ENCODE measurements around the gene MMD. TPM values are rescaled to one million over a fixed set of nuclear protein-coding genes. Genes with fewer than 3 reads are reported as not detected.

The MMD gene
- total RNA-seq, 1 experiment from 2014 or later = 40.8 TPM

GRCh38 chr17:55442462-55442861 is 20.8 kb upstream of the MMD start:
- CTCF ChIA-PET = interaction anchor here (0.6 kb wide), 1 partner anchor 159 kb away, joined by 3 read pairs; no protein-coding TSS in a partner anchor
- DNase-seq (ENCODE audit: low spot score) = no peak
- peaks cover 38% of the 10 kb centered on the region for H3K4me1 Mint-ChIP-seq

GRCh38 chr17:55441544-55441943 is 19.9 kb upstream of the MMD start:
- DNase-seq (ENCODE audit: low spot score) = no peak
- Mint-ChIP-seq H3K9me3 (peaks cover 7% of the 10 kb centered on the region), H3K27ac (no peak overlapping the region), H3K4me1 (peaks cover 47% of the 10 kb centered on the region), H3K4me3 (no peak overlapping the region), H3K36me3 (peaks cover 6% of the 10 kb centered on the region; the same call in 1 of the 2 replicates), H3K27me3 (ENCODE audit: low read depth) (no peaks in the 10 kb centered on the region)
- ChIA-PET POLR2A (no interaction called here), CTCF (no interaction called here)
- ATAC-seq = no peak
- TF ChIP-seq, protein P1, sequence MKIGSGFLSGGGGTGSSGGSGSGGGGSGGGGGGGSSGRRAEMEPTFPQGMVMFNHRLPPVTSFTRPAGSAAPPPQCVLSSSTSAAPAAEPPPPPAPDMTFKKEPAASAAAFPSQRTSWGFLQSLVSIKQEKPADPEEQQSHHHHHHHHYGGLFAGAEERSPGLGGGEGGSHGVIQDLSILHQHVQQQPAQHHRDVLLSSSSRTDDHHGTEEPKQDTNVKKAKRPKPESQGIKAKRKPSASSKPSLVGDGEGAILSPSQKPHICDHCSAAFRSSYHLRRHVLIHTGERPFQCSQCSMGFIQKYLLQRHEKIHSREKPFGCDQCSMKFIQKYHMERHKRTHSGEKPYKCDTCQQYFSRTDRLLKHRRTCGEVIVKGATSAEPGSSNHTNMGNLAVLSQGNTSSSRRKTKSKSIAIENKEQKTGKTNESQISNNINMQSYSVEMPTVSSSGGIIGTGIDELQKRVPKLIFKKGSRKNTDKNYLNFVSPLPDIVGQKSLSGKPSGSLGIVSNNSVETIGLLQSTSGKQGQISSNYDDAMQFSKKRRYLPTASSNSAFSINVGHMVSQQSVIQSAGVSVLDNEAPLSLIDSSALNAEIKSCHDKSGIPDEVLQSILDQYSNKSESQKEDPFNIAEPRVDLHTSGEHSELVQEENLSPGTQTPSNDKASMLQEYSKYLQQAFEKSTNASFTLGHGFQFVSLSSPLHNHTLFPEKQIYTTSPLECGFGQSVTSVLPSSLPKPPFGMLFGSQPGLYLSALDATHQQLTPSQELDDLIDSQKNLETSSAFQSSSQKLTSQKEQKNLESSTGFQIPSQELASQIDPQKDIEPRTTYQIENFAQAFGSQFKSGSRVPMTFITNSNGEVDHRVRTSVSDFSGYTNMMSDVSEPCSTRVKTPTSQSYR (CRISPR knock-in tag; IDR thresholded peaks at IDR 0.05) = no peak
- no peak for TF ChIP-seq ETV6 (CRISPR knock-in tag; IDR thresholded peaks at IDR 0.05)
- TF ChIP-seq ZNF425 (CRISPR knock-in tag; conservative IDR thresholded peaks at IDR 0.05) = no peak
- no peak for TF ChIP-seq ATF3 (CRISPR knock-in tag; conservative IDR thresholded peaks at IDR 0.05)
- TF ChIP-seq, protein P2, sequence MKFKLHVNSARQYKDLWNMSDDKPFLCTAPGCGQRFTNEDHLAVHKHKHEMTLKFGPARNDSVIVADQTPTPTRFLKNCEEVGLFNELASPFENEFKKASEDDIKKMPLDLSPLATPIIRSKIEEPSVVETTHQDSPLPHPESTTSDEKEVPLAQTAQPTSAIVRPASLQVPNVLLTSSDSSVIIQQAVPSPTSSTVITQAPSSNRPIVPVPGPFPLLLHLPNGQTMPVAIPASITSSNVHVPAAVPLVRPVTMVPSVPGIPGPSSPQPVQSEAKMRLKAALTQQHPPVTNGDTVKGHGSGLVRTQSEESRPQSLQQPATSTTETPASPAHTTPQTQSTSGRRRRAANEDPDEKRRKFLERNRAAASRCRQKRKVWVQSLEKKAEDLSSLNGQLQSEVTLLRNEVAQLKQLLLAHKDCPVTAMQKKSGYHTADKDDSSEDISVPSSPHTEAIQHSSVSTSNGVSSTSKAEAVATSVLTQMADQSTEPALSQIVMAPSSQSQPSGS (CRISPR knock-in tag; IDR thresholded peaks at IDR 0.05; ENCODE audit: borderline replicate concordance, low read depth) = no peak

More at GRCh38 chr17:55442462-55442861, 20.8 kb upstream of the MMD start:
- no peak overlapping the region for H3K27ac Mint-ChIP-seq
- no peak for TF ChIP-seq IRF2 (CRISPR knock-in tag; IDR thresholded peaks at IDR 0.05; ENCODE audit: borderline replicate concordance, low read depth)
- TF ChIP-seq ZNF263 (CRISPR knock-in tag; IDR thresholded peaks at IDR 0.05; ENCODE audit: low read depth) = no peak
- TF ChIP-seq GTF2I (CRISPR knock-in tag; conservative IDR thresholded peaks at IDR 0.05) = no peak
- no peak for TF ChIP-seq TP53 (CRISPR knock-in tag; IDR thresholded peaks at IDR 0.05)
- TF ChIP-seq, protein P2 (CRISPR knock-in tag; IDR thresholded peaks at IDR 0.05; ENCODE audit: borderline replicate concordance, low read depth) = no peak
- no peak for TF ChIP-seq PRRX2 (CRISPR knock-in tag; IDR thresholded peaks at IDR 0.05)
- TF ChIP-seq, protein P3, sequence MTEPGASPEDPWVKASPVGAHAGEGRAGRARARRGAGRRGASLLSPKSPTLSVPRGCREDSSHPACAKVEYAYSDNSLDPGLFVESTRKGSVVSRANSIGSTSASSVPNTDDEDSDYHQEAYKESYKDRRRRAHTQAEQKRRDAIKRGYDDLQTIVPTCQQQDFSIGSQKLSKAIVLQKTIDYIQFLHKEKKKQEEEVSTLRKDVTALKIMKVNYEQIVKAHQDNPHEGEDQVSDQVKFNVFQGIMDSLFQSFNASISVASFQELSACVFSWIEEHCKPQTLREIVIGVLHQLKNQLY (CRISPR knock-in tag; IDR thresholded peaks at IDR 0.05) = no peak
- TF ChIP-seq RELA (CRISPR knock-in tag; IDR thresholded peaks at IDR 0.05; ENCODE audit: borderline replicate concordance) = no peak
- TF ChIP-seq ZNF121 (CRISPR knock-in tag; IDR thresholded peaks at IDR 0.05) = no peak
- TF ChIP-seq, protein P4, sequence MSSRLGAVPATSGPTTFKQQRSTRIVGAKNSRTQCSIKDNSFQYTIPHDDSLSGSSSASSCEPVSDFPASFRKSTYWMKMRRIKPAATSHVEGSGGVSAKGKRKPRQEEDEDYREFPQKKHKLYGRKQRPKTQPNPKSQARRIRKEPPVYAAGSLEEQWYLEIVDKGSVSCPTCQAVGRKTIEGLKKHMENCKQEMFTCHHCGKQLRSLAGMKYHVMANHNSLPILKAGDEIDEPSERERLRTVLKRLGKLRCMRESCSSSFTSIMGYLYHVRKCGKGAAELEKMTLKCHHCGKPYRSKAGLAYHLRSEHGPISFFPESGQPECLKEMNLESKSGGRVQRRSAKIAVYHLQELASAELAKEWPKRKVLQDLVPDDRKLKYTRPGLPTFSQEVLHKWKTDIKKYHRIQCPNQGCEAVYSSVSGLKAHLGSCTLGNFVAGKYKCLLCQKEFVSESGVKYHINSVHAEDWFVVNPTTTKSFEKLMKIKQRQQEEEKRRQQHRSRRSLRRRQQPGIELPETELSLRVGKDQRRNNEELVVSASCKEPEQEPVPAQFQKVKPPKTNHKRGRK (CRISPR knock-in tag; IDR thresholded peaks at IDR 0.05; ENCODE audit: borderline replicate concordance) = no peak
- TF ChIP-seq E2F4 (CRISPR knock-in tag; IDR thresholded peaks at IDR 0.05; ENCODE audit: borderline replicate concordance, low read depth) = no peak
- TF ChIP-seq ZNF425 (CRISPR knock-in tag; conservative IDR thresholded peaks at IDR 0.05) = no peak
- no peak for TF ChIP-seq ZNF317 (CRISPR knock-in tag; IDR thresholded peaks at IDR 0.05; ENCODE audit: borderline replicate concordance, low read depth)
- H3K9me3 Mint-ChIP-seq = peaks cover 7% of the 10 kb centered on the region
- H3K27me3 Mint-ChIP-seq (ENCODE audit: low read depth) = no peaks in the 10 kb centered on the region
- ATAC-seq = no peak
- POLR2A ChIA-PET = no interaction called here
- peaks cover 6% of the 10 kb centered on the region; the same call in 1 of the 2 replicates for H3K36me3 Mint-ChIP-seq
- H3K4me3 Mint-ChIP-seq = no peak overlapping the region
